ENCODE data around the gene SUN5. TPM values are rescaled to one million over a fixed set of nuclear protein-coding genes. Genes with fewer than 3 reads are reported as not detected.

Gene SUN5
- total and polyA plus RNA-seq, 2 donors (not counting 1 experiment from before 2014, with no cell fraction given): not detected

- ChIA-PET CTCF (no interaction called here), POLR2A (no interaction called here)
- H3K4me1 ChIP-seq (ENCODE audit: control insufficient read depth in 2 of 2, insufficient read depth in 2 of 2, low read length in 2 of 2): no peaks in the 10 kb centered on the region
- no peaks in the 10 kb centered on the region for H3K79me2 ChIP-seq (ENCODE audit: control insufficient read depth, insufficient read depth, low read length)
- H3K27me3 Mint-ChIP-seq: peaks cover 19% of the 10 kb centered on the region
- DNase-seq (no peak), ATAC-seq (ENCODE audit: low read depth) (no peak)
- H3K36me3 ChIP-seq (replicated peaks in 1 of 2; ENCODE audit: control extremely low read depth in 1 of 2, control insufficient read depth in 1 of 2, extremely low read depth in 1 of 2, insufficient read depth in 2 of 2, low read length in 1 of 2): no peaks in the 10 kb centered on the region
- no peak overlapping the region for H2AFZ ChIP-seq (ENCODE audit: insufficient read depth, low read depth, low read length, poor library complexity, severe bottlenecking)
- H4K20me1 ChIP-seq (ENCODE audit: control insufficient read depth, insufficient read depth, low read length, poor library complexity, severe bottlenecking): no peaks in the 10 kb centered on the region
- peaks cover 0 to 8% (median 4%) of the 10 kb centered on the region in 3 donors for H3K9me3 ChIP-seq (ENCODE audit: control extremely low read depth in 1 of 3, control insufficient read depth in 2 of 3, insufficient read depth in 1 of 3, low read length in 2 of 3)
- no peak overlapping the region for H3K27ac ChIP-seq (ENCODE audit: low read length in 2 of 2)
- WGBS (ENCODE audit: insufficient coverage): 100% methylated on average over 1 of the region's 5 CpGs
- TF ChIP-seq CTCF (IDR thresholded peaks at IDR 0.05) (no peak), EZH2 (IDR thresholded peaks at IDR 0.05; ENCODE audit: borderline replicate concordance, insufficient read depth, low read depth, low read length, poor library complexity, severe bottlenecking) (no peak)
- peaks cover 0 to 7% (median 0%) of the 10 kb centered on the region in 4 experiments for H3K27me3 ChIP-seq (replicated peaks in 1 of 4; ENCODE audit: control extremely low read depth in 1 of 4, control insufficient read depth in 3 of 4, insufficient read depth in 4 of 4, low read length in 3 of 4)
- H3K4me3 ChIP-seq (ENCODE audit: control extremely low read depth in 1 of 5, extremely low read depth in 1 of 5, insufficient read depth in 1 of 5, low read depth in 2 of 5, low read length in 4 of 5): no peak overlapping the region
- peaks cover 4% of the 10 kb centered on the region for H3K9me3 Mint-ChIP-seq (ENCODE audit: insufficient read depth)
- H3K4me1 Mint-ChIP-seq: no peaks in the 10 kb centered on the region
- H3K9ac ChIP-seq (ENCODE audit: low read length): no peak overlapping the region
- no peak overlapping the region for H3K4me3 Mint-ChIP-seq
- no peak overlapping the region for H3K27ac Mint-ChIP-seq
- H3K4me2 ChIP-seq (replicated peaks; ENCODE audit: low read depth, low read length, poor library complexity, severe bottlenecking): no peak overlapping the region
- intact Hi-C loops (cut with micrococcal nuclease): no loop called here
Measured at GRCh38 chr20:33034115-33034514, 29.9 kb upstream of the SUN5 start.

GRCh38 chr20:33033381-33033780 is 29.1 kb upstream of the SUN5 start:
- no peaks in the 10 kb centered on the region for H3K4me1 ChIP-seq (ENCODE audit: control insufficient read depth in 2 of 2, insufficient read depth in 2 of 2, low read length in 2 of 2)
- H3K36me3 ChIP-seq (replicated peaks in 1 of 2; ENCODE audit: control extremely low read depth in 1 of 2, control insufficient read depth in 1 of 2, extremely low read depth in 1 of 2, insufficient read depth in 2 of 2, low read length in 1 of 2): no peaks in the 10 kb centered on the region
- intact Hi-C loops (cut with micrococcal nuclease): no loop called here
- Mint-ChIP-seq H3K9me3 (ENCODE audit: insufficient read depth) (peaks cover 4% of the 10 kb centered on the region), H3K4me3 (no peak overlapping the region), H3K4me1 (no peaks in the 10 kb centered on the region), H3K27ac (no peak overlapping the region), H3K27me3 (peaks cover 16% of the 10 kb centered on the region)
- no peak overlapping the region for H3K4me3 ChIP-seq (ENCODE audit: control extremely low read depth in 1 of 5, extremely low read depth in 1 of 5, insufficient read depth in 1 of 5, low read depth in 2 of 5, low read length in 4 of 5)
- 73% methylated on average over 3 of the region's 5 CpGs for WGBS (ENCODE audit: insufficient coverage)
- ChIA-PET POLR2A (no interaction called here), CTCF (no interaction called here)
- H3K9ac ChIP-seq (ENCODE audit: low read length): no peak overlapping the region
- peaks cover 0 to 8% (median 4%) of the 10 kb centered on the region in 3 donors for H3K9me3 ChIP-seq (ENCODE audit: control extremely low read depth in 1 of 3, control insufficient read depth in 2 of 3, insufficient read depth in 1 of 3, low read length in 2 of 3)
- no peak overlapping the region for H2AFZ ChIP-seq (ENCODE audit: insufficient read depth, low read depth, low read length, poor library complexity, severe bottlenecking)
- DNase-seq: no peak
- H3K79me2 ChIP-seq (ENCODE audit: control insufficient read depth, insufficient read depth, low read length): no peaks in the 10 kb centered on the region
- H3K27me3 ChIP-seq (replicated peaks in 1 of 4; ENCODE audit: control extremely low read depth in 1 of 4, control insufficient read depth in 3 of 4, insufficient read depth in 4 of 4, low read length in 3 of 4): peaks cover 0 to 7% (median 0%) of the 10 kb centered on the region in 4 experiments
- no peak overlapping the region for H3K4me2 ChIP-seq (replicated peaks; ENCODE audit: low read depth, low read length, poor library complexity, severe bottlenecking)
- H3K27ac ChIP-seq (ENCODE audit: low read length in 2 of 2): no peak overlapping the region
- no peak for TF ChIP-seq EZH2 (IDR thresholded peaks at IDR 0.05; ENCODE audit: borderline replicate concordance, insufficient read depth, low read depth, low read length, poor library complexity, severe bottlenecking)
- TF ChIP-seq CTCF (IDR thresholded peaks at IDR 0.05): no peak
- no peaks in the 10 kb centered on the region for H4K20me1 ChIP-seq (ENCODE audit: control insufficient read depth, insufficient read depth, low read length, poor library complexity, severe bottlenecking)
- no peak for ATAC-seq (ENCODE audit: low read depth)

Data from B cell (primary cell).